Activated CD8-positive, alpha-beta T cell treated with anti-CD3 and anti-CD28 coated beads for 36 hours (primary cell): ENCODE data around the gene MORN2. TPM values are rescaled to one million over a fixed set of nuclear protein-coding genes. Genes with fewer than 3 reads are reported as not detected.

Experiments
- ATAC-seq: fragments of 200-7000 bp; cut with Tn5 transposase; one replicate; pipeline ENCODE4 v1.10.0; 2021; ENCODE audit warnings: mild to moderate bottlenecking, moderate library complexity
- CTCF ChIA-PET: fragments of 350-600 bp; sonication (Branson Sonifier 250); formaldehyde crosslinking; loops from one replicate; lab custom pipeline; 2021; ENCODE audit warnings: antibody characterized with exemption; lab: Charles Lee
- POLR2A ChIA-PET: fragments of 350-600 bp; sonication (Branson Sonifier 250); formaldehyde crosslinking; loops from one replicate; lab custom pipeline; 2021; ENCODE audit warnings: antibody characterized with exemption; lab: Charles Lee
- DNase-seq: peaks from one replicate; pipeline ENCODE4 v3.0.0-alpha.2; 2020
- H3K27ac Mint-ChIP-seq: one replicate; pipeline ENCODE4 v1.8.0; 2021; ENCODE audit warnings: mild to moderate bottlenecking, mixed read lengths
- H3K27me3 Mint-ChIP-seq: one replicate; pipeline ENCODE4 v1.8.0; 2021; ENCODE audit warnings: mixed read lengths
- H3K36me3 Mint-ChIP-seq: one replicate; pipeline ENCODE4 v1.8.0; 2021; ENCODE audit warnings: low read depth, mixed read lengths
- H3K4me1 Mint-ChIP-seq: one replicate; pipeline ENCODE4 v1.8.0; 2021; ENCODE audit warnings: low read depth, mixed read lengths
- H3K4me3 Mint-ChIP-seq: one replicate; pipeline ENCODE4 v1.8.0; 2021; ENCODE audit warnings: mild to moderate bottlenecking, moderate library complexity, mixed read lengths
- H3K9me3 Mint-ChIP-seq: one replicate; pipeline ENCODE4 v1.8.0; 2021; ENCODE audit warnings: mixed read lengths
- CTCF ChIP-seq: fragments of 200-600 bp; IDR thresholded peaks from one replicate; pipeline ENCODE4 v1.8.0; 2022; ENCODE audit warnings: antibody characterized with exemption, mild to moderate bottlenecking
- intact Hi-C: fragments of 100-400 bp; cut with micrococcal nuclease; formaldehyde crosslinking; loops from one replicate; pipeline ENCODE4 v1.10.0; 2022
- total RNA-seq, 2 experiments: library from RNA; stranded (reverse); gene quantifications; one replicate each; pipeline ENCODE4 v1.2.3, GENCODE V29; 2021

MORN2 gene
- total RNA-seq, 2 experiments from 2014 or later: 5.0 to 6.6 TPM

- ATAC-seq: no peak
- Mint-ChIP-seq H3K9me3 (no peaks in the 10 kb centered on the region), H3K27ac (no peak overlapping the region), H3K4me3 (no peak overlapping the region), H3K27me3 (no peaks in the 10 kb centered on the region), H3K36me3 (peaks cover 4% of the 10 kb centered on the region), H3K4me1 (no peaks in the 10 kb centered on the region)
- POLR2A ChIA-PET: no interaction called here
- CTCF ChIA-PET: interaction anchor here (0.6 to 2.3 kb wide), 9 partner anchors 8 to 307 kb away, joined by 3 to 15 read pairs (median 4); no protein-coding TSS in a partner anchor
- TF ChIP-seq CTCF: peak; percentile 57
- no peak for DNase-seq
- intact Hi-C loops: no loop called here
These were observed 40.7 kb upstream of the MORN2 start for GRCh38 chr2:38835015-38835601.

- ChIA-PET CTCF (interaction anchor here (0.8 to 2.3 kb wide), 3 partner anchors 11 to 299 kb away, joined by 3 to 15 read pairs (median 7); no protein-coding TSS in a partner anchor), POLR2A (no interaction called here)
- Mint-ChIP-seq H3K4me3 (no peak overlapping the region), H3K27me3 (no peaks in the 10 kb centered on the region), H3K9me3 (no peaks in the 10 kb centered on the region), H3K36me3 (peaks cover 7% of the 10 kb centered on the region), H3K27ac (no peak overlapping the region), H3K4me1 (no peaks in the 10 kb centered on the region)
- no peak for ATAC-seq
- DNase-seq: no peak
- TF ChIP-seq CTCF: no peak
- intact Hi-C loops: no loop called here
These were observed 39.8 kb upstream of the MORN2 start for GRCh38 chr2:38835990-38836389.

- POLR2A ChIA-PET: no interaction called here
- Mint-ChIP-seq H3K9me3 (no peaks in the 10 kb centered on the region), H3K4me3 (no peak overlapping the region), H3K27ac (no peak overlapping the region), H3K36me3 (peaks cover 8% of the 10 kb centered on the region), H3K4me1 (no peaks in the 10 kb centered on the region), H3K27me3 (no peaks in the 10 kb centered on the region)
- no peak for TF ChIP-seq CTCF
- DNase-seq: no peak
- ATAC-seq: no peak
- intact Hi-C loops: no loop called here
- CTCF ChIA-PET: no interaction called here
These were observed 39.0 kb upstream of the MORN2 start for GRCh38 chr2:38836791-38837190.

GRCh38 chr2:38850045-38850444 lies 25.7 kb upstream of the MORN2 start:
- Mint-ChIP-seq H3K27me3 (no peaks in the 10 kb centered on the region), H3K4me3 (no peak overlapping the region), H3K4me1 (no peaks in the 10 kb centered on the region), H3K27ac (no peak overlapping the region), H3K9me3 (no peaks in the 10 kb centered on the region), H3K36me3 (peaks cover 20% of the 10 kb centered on the region)
- ChIA-PET CTCF (interaction anchor here (0.8 to 1.2 kb wide), 2 partner anchors 10 to 157 kb away, joined by 3 read pairs; no protein-coding TSS in a partner anchor), POLR2A (interaction anchor here (1.1 kb wide), 1 partner anchor 99 kb away, joined by 3 read pairs; the partner anchor contains the start of gene SRSF7)
- intact Hi-C loops: no loop called here
- DNase-seq (no peak), ATAC-seq (no peak)
- no peak for TF ChIP-seq CTCF

- intact Hi-C loops: no loop called here
- CTCF ChIA-PET: no interaction called here
- POLR2A ChIA-PET: interaction anchor here (1.5 kb wide), 1 partner anchor 262 kb away, joined by 3 read pairs; no protein-coding TSS in a partner anchor
- no peak overlapping the region for H3K27ac Mint-ChIP-seq
- H3K4me1 Mint-ChIP-seq: no peaks in the 10 kb centered on the region
- no peaks in the 10 kb centered on the region for H3K9me3 Mint-ChIP-seq
- H3K4me3 Mint-ChIP-seq: no peak overlapping the region
- peaks cover 36% of the 10 kb centered on the region for H3K36me3 Mint-ChIP-seq
- no peak for TF ChIP-seq CTCF
- no peaks in the 10 kb centered on the region for H3K27me3 Mint-ChIP-seq
- ATAC-seq: no peak
- no peak for DNase-seq
These were observed 19.6 kb upstream of the MORN2 start for GRCh38 chr2:38856165-38856564.
